ENCODE results near the gene FOXR1. TPM values are rescaled to one million over a fixed set of nuclear protein-coding genes. Genes with fewer than 3 reads are reported as not detected.
"Not testable (repeated sequence)": the region's sequence is repeated elsewhere in the genome, so short reads cannot be mapped to it uniquely, and the experiment has no call there.

FOXR1 gene
- total and polyA plus RNA-seq, 2 of the 8 experiments (the other 6 are each of a cell fraction or from before 2014, with no cell fraction given), result not detected

- H3K56ac ChIP-seq (replicated peaks; ENCODE audit: insufficient read length, low read depth, low read length); H2BK120ac ChIP-seq (replicated peaks; ENCODE audit: low read depth, low read length); H3K4me3 ChIP-seq (ENCODE audit: extremely low read depth in 1 of 4, insufficient read depth in 2 of 4, low read depth in 3 of 4, low read length in 4 of 4); H3K9me3 ChIP-seq (ENCODE audit: insufficient read depth in 2 of 2, low read depth in 1 of 2, low read length in 1 of 2); H3K9ac ChIP-seq (replicated peaks in 1 of 4; ENCODE audit: extremely low read depth in 1 of 4, low read depth in 3 of 4, low read length in 3 of 4); H3K14ac ChIP-seq (ENCODE audit: insufficient read length); H4K20me1 ChIP-seq (replicated peaks in 1 of 2; ENCODE audit: control insufficient read depth in 1 of 2, insufficient read depth in 2 of 2, low read length in 2 of 2); H3K4ac ChIP-seq (replicated peaks; ENCODE audit: insufficient read length, low read depth, low read length); H3K79me1 ChIP-seq (ENCODE audit: low read depth, low read length); H2BK15ac ChIP-seq (ENCODE audit: low read length); H4K91ac ChIP-seq (replicated peaks; ENCODE audit: insufficient read length, low read length); H4K8ac ChIP-seq (ENCODE audit: extremely low read depth, insufficient read depth, low read length); H3K23ac ChIP-seq (ENCODE audit: insufficient read length); H2AFZ ChIP-seq (ENCODE audit: low read length); H2BK12ac ChIP-seq (ENCODE audit: low read depth, low read length); H2AK5ac ChIP-seq (ENCODE audit: low read depth, low read length); H2BK20ac ChIP-seq (ENCODE audit: low read length); H4K5ac ChIP-seq (ENCODE audit: insufficient read length, low read depth, low read length); H3K4me2 ChIP-seq (ENCODE audit: insufficient read depth in 1 of 2, low read depth in 2 of 2, low read length in 2 of 2); H3K23me2 ChIP-seq (ENCODE audit: low read depth, low read length); H2BK5ac ChIP-seq (ENCODE audit: low read depth, low read length); H3K18ac ChIP-seq (ENCODE audit: extremely low read depth, low read length); H3K79me2 ChIP-seq (ENCODE audit: control insufficient read depth in 1 of 2, insufficient read depth in 2 of 2, low read length in 2 of 2); FAIRE-seq; H3K27ac ChIP-seq (ENCODE audit: low read depth, low read length); H3K27me3 ChIP-seq (replicated peaks in 1 of 4; ENCODE audit: control insufficient read depth in 3 of 4, extremely low read depth in 1 of 4, insufficient read depth in 3 of 4, low read length in 3 of 4); H3K36me3 ChIP-seq (ENCODE audit: control insufficient read depth in 2 of 4, insufficient read depth in 4 of 4, low read length in 3 of 4); DNase-seq (ENCODE audit: low read depth in 1 of 2, low spot score in 2 of 2): not testable (repeated sequence)
- WGBS, 2 experiments (ENCODE audit: extremely low coverage in 1 of 2, insufficient coverage in 1 of 2, insufficient read length in 1 of 2, insufficient replicate concordance in 2 of 2, low coverage in 1 of 2, low lambda C conversion rate in 2 of 2, missing lambda C conversion rate in 1 of 2), result 90% methylated on average over 8 of the region's 8 CpGs; no CpG with 5 or more reads in 1 of the 2 experiments
- POLR2A ChIA-PET (ENCODE audit: partially characterized antibody), result interaction anchor here (1.7 to 2.2 kb wide), 3 partner anchors 13 to 111 kb away, joined by 4 to 13 read pairs (median 6); partner anchors contain the start of gene CENATAC
- CTCF ChIA-PET (ENCODE audit: partially characterized antibody), result interaction anchor here (0.7 to 1.2 kb wide), 2 partner anchors 10 to 159 kb away, joined by 3 to 5 read pairs; no protein-coding TSS in a partner anchor
- H3K4me1 ChIP-seq (replicated peaks in 1 of 4; ENCODE audit: control insufficient read depth in 3 of 4, insufficient read depth in 4 of 4, low read length in 3 of 4), result peaks cover 0 to 12% (median 6%) of the 10 kb centered on the region in 4 experiments; a peak in 5 of 7 replicates
These were observed 12.8 kb downstream of the FOXR1 start for GRCh38 chr11:118984337-118984736.

Data from H1 (cell line).